Thyroid gland (tissue), 4 donors: ENCODE data around the gene KIRREL3.

ENCODE experiments used
- POLR2A ChIP-seq, 2 donors: fragments of 450-650 bp; IDR thresholded peaks; one replicate each; pipeline ENCODE4 v1.6.1; 2017; ENCODE audit warnings: antibody characterized with exemption in 2 of 2, mild to moderate bottlenecking in 2 of 2, moderate library complexity in 1 of 2
- TF ChIP-seq, protein P1 (sequence below), 6 experiments: fragments of 200-600 bp in 3 of 6; fragments of 450-650 bp in 3 of 6; sonication (generic) in 3 of 6; IDR thresholded peaks; one replicate each; pipeline ENCODE4 v1.5.1; 2016 to 2019; ENCODE audit warnings: antibody characterized with exemption in 6 of 6, mild to moderate bottlenecking in 2 of 6, inconsistent platforms in 1 of 6, moderate library complexity in 1 of 6

GRCh38 chr11:126444072-126444471 lies 556.5 kb downstream of the KIRREL3 start:
- TF ChIP-seq POLR2A (IDR thresholded peaks at IDR 0.05), result no peak
- TF ChIP-seq, protein P1, sequence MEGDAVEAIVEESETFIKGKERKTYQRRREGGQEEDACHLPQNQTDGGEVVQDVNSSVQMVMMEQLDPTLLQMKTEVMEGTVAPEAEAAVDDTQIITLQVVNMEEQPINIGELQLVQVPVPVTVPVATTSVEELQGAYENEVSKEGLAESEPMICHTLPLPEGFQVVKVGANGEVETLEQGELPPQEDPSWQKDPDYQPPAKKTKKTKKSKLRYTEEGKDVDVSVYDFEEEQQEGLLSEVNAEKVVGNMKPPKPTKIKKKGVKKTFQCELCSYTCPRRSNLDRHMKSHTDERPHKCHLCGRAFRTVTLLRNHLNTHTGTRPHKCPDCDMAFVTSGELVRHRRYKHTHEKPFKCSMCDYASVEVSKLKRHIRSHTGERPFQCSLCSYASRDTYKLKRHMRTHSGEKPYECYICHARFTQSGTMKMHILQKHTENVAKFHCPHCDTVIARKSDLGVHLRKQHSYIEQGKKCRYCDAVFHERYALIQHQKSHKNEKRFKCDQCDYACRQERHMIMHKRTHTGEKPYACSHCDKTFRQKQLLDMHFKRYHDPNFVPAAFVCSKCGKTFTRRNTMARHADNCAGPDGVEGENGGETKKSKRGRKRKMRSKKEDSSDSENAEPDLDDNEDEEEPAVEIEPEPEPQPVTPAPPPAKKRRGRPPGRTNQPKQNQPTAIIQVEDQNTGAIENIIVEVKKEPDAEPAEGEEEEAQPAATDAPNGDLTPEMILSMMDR (IDR thresholded peaks at IDR 0.05), result no peak
